Measurements from ENCODE around the gene DYSF. TPM values are rescaled to one million over a fixed set of nuclear protein-coding genes. Genes with fewer than 3 reads are reported as not detected.

DYSF gene
- total RNA-seq, 1 donor from 2014 or later: 23.2 TPM

DNA sequence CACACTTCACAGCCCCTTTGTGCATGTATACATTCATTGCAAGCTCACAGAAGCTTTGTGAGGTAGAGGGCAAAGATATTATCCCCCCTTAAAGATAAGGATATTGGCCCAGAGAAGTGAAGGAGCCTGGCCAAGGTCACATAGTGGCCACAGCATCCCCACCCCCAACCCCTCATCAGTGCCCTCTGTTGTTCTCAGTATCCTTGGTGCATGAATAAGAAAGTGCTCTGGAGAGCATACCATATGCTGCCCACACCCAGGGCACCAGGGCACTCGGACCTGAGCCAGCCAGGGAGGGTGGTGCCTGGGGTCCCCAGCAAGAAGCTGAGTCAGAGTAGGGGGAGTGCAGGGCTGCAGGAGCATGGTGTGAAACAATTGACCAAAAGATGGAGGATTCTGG lies 3.3 kb downstream of the DYSF start:
- no peak for DNase-seq

DNA sequence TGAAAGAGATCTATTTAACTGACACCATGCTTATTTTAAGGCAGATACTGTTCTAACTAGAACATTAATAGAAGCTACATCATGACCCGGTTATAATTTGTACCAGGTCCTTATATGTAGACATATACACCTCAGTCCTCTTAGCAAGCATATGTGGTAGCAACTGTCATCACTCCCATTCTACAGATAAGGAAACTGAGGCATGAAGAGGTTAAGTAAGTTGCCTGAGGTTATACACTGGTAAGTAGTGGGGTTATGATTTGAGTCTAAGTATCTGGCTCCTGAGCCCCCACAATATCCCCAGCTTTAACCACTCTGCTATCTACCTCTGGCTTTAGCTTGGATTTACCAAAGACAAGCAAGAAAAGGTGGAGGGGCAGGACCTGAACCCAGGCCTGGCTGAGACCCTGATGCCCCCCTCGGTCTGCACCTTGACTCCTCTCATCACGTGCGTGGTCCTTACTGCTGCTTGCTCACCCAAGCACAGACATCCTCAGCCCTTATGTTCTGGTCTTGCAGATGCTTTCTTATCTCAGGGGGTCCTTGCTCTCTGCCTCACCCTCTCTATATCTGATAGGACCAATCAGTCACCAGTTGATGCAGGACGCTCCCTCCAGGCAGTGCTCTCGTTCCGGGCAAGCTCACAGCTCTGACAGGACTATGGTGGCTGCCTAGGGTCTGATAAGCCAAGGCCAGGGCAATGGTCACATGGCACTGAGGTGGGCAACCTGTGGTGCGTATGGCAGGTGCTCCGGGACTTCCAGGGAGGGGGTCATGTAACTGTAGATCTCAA lies 4.0 kb downstream of the DYSF start:
- no peak for DNase-seq

DNA sequence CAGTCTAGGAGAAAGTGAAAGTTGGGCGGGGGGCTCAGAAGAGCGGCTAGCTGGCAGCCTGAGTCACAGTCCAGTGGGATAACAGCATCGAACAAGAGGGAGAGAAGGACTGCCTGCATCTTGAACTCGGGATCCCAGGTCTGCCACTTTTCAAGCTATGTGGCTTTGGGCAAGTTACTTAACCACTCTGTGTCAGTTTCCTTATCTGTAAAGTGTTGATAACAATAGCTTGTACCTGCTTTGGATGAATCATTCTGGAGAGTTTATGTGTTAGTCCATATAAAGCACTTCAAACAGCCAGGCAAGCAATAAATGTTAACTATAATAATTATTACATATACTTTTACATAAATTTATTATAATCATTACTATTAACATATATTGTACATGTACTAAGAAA lies 4.6 kb downstream of the DYSF start:
- DNase-seq: no peak

DNA sequence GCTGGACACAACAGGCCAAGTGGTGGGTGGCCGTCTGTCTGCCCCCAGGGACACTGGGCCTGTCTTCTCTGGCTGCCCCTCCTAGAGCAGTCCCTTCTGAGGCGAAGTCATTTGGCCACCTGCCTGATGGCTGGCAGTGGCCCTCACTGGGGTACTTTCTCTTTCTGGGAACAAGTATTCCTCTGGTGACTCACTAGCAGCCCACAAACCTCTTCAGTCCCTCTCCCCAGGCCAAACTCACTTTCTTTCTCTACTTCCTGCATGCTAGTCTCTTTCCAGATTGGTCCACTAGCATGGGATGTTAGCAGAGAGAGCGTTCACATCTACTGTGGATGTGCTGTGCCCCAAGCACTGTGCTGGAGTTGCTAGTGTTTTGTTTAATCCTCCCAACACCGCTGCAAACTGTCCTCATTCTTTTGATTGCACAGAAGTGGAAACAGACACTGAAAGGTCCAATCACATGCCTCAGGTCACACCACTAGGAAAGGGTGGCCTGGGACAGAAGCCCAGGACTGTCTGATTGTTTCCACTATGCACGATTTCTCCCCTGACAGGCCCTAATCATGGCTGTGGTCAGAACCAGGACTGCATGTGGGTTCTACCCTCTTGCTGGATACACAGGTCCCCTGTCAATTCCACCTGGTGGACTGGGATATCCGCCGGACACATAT lies 5.2 kb downstream of the DYSF start:
- DNase-seq: no peak

DNA sequence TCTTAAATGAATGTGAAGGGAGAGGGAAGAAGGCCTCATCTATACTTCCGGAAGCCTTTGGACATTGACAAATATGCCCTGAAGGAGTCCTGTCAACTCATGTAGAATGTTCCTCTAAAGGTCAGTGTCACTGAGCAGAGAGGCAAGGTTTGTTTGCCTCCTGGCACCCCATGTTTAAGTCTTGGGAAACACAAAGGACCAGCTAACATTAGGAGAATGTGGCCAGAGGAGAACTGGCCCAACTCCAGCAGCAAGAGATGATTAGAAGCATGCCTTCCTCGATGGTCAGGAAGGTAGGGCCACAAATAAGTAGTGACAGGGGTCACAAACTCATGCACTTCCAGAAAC lies 5.7 kb downstream of the DYSF start:
- DNase-seq: no peak

DNA sequence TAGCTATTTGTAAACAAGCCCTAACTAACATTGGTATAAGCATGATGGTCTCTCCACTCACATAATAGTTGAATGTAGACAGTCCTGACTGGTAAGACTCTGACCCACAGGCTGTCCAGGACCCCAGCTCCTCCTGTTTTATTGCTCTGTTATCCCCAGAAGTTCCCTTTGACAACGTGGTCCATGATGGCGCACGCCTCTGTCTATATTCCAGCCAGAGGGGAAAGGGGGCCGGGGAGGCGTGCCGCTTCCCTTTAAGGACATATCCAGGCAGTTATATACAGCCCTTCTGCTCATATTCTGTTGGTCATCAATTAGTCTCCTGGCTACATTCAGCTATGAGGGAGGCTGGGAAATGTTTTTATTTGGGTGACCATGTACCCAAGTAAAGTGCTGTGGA lies 6.7 kb downstream of the DYSF start:
- DNase-seq: no peak

DNA sequence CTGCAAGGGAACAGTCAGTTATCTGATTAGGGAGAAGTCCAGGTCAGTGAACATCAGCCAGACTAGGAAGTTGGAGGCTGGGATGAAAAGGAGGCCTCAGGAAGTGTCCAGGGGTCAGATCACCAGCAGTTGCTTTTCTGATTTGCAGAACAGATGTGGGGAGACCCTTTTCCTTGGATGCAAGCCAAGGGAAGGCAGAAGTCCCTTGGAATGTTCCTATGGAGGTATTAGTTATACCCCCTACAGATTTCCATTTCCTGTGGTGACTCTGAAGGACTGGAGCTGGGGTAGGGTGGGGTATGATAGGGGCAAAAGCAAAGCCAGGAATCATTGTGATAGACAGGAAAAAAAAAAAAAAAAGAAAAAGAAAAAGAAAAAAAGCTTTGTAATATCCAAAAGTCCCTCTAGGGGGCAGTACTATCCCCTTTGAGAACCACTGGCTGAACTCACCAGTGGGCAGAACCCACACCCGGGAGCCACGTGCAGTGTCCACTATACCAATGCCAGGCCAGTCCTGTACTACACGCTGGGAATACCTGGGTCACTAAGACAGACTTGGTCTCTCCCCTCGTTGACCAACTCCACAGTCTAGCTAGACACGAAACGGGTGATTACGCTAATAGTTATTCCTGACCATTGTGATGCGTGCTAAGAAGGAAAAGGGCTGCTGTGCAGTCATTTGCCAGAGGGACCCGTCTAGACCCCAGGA lies 7.4 kb downstream of the DYSF start:
- no peak for DNase-seq

DNA sequence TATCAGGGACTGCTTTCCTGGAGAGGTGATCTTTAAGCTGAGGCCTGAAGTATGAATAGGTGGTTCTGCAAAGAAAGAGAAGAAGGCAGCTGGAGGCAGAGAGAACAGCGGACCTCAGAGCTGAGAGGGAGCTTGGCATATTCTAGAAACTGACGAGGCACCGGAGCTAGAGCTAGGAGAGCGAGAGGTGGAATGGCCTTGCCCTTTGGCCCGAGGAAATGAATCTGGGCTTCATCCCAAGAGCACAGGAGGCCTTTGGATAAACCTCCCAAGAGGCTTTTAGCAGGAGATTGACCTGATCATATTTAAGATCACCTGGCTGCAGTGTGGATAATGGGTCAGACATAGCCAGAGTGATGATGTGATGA lies 7.9 kb downstream of the DYSF start:
- no peak for DNase-seq

DNA sequence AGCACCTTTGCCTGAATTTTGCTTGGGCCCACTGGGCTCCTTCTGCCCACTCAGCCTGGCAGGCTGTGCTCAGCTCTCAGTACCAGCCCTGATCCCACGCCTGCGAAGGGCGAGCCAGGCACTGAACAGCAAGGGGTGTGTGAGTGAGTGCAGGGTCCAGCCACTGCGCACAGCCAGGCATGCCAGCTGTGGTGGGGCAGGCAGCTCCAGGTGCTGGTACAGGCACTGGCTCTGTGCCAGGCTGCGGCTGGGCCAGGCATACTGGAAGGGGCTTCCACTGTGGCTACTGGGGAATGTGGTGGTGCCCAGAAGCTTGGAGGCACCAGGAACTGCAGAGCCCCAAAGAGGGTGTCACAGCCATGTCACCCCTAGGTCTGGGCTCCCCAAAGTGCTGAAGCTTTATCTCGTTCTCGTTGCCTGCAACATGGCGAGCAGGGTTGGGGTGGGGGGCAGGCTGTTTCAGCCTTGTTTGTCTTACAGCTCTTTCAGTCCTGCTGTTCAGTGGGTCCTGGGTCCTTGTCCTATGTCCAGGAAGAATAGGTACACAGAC lies 8.8 kb downstream of the DYSF start:
- DNase-seq: no peak

DNA sequence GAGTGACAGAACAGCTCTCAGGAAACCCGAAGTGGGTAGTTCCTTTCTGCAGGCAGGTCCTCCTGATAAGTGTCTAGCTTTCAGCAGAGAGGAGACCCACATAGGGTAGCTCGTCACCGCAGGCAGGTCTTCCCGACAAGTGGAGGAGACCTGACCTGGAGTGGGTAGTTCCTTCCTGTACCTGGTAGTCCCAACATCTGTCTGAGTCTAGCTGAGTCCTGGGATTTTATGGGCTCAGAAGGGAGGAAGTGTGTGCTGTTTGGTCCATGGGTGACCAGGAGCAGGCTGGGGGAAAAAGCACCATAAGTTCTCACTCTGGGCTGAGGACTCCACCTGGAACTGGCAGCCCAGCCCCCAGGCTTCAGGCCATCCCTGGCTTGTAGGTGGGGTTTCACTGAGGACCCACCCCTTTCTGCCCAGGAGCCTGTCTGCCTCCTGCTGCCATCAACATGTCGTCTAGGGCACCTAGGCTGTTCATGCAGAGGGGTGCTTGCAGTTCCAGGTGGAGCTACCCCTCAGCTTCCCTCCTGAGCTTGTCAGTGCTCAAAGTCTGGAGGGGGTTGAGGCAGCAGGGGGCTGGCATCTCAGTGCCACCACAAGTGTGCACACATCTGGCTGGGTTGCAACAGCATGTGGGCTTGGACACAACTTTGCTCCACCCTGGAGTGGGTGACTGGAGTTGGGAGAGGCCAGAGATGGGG lies 9.4 kb downstream of the DYSF start:
- DNase-seq: no peak

DNA sequence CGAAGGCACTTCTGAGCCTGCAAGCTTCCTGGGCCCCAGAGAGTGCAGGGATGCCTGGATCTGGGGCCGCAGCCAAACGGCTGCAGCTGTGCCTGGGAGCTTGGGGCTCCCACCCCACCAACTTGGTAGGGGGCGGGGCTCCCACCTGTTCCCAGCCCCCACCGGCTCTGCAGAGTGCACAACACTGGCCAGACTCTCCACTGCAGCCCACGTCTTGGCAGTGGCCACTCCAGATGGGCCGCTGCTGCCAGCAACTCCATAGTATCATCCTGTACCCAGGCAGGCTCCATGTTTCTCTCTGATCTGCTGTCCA lies 9.9 kb downstream of the DYSF start:
- DNase-seq: no peak

DNA sequence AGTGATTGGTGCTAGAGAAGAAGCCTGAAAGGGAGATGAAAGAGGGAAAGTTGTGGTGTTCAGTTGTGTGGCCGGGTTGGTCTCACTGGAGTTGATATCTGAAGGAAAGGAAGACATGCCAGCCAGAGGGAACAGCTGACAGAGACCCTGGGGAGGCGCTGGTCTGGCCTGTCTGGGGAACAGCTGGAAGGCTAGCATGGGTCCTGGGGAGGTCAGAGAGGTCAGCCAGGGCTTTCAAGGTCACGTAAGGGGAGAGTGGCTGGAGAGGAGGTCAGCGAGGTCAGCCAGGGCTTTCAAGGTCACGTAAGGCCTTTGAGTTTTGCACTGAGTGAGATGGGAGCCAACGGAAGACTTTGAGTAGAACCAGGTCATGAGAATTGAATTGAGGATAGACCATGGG lies 11.0 kb downstream of the DYSF start:
- no peak for DNase-seq

DNA sequence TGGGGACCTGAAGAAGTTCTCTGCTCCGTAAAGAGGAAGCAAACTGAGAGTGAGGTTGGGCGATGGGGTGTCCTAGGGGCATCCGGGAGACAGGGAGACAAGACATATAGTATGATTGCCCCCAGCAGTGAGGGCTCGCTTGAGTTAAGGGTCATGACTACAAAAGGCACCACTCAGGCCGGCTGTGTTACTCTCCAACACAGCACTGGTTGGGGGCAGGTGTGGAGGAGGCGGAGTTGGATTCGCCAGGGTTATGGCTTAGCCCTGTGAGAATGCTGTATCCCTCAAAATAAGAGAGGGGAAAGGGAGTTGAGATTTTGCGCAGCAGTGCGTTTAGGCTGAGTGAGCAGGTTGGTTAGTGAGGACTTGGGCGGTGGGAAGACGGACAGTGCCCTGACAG lies 12.0 kb downstream of the DYSF start:
- no peak for DNase-seq

DNA sequence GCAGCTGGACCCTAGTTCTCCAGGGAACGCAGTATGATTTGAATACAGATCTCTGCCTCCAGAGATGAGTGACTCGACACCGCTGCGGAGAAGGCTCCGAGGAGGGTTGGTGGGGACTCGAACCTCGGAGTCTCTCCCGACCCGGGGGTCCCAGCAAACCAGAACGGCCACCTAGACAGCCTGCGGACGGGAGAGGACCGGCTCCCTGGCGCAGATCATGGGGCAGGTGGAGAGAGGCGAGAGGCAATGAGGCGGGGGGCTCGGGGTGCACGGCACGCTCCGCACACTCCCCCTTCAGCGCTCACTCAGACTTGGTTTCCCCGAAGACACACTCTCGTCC lies 12.6 kb downstream of the DYSF start:
- DNase-seq: no peak

DNA sequence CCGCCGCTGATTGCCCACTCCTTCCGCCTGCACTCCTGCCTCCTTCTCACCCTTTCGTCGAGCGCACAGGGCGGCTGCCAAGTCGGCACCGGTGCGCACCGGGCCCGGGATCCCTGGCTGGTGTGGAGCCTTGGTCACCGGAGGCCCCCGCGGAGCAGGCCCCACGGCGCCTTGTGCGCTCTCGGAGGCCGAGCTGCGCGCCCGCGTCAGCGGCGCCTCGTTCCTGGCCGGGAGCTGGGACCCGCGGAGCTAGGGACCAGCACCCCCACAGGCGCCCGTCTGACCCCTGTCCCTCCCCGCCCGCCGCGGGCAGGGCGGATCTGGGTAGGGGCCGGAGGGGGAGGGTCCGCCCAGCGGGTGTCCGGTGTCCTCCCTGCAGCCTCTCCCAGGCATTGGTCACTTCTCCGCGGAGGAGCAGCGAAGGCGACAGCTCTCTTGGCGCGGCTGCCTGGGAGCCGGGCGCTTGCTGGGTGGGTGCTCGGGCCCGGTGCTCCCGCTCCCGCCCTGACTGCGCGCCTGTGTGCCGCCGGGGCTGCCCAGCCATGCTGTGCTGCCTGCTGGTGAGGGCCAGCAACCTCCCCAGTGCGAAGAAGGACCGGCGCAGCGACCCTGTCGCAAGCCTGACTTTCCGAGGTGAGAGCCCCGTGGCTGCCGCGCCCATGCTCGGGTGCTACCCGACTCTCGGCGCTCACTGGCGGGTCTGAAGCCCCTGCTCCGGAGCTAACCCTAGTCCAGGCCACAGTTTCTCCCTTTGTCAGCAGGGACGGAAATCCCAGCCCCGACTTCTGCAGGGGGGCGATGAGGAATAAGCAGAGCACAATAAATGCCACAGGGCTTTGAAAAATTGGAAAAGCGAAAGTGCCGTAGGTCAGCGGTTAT lies 13.2 kb downstream of the DYSF start:
- no peak for DNase-seq

DNA sequence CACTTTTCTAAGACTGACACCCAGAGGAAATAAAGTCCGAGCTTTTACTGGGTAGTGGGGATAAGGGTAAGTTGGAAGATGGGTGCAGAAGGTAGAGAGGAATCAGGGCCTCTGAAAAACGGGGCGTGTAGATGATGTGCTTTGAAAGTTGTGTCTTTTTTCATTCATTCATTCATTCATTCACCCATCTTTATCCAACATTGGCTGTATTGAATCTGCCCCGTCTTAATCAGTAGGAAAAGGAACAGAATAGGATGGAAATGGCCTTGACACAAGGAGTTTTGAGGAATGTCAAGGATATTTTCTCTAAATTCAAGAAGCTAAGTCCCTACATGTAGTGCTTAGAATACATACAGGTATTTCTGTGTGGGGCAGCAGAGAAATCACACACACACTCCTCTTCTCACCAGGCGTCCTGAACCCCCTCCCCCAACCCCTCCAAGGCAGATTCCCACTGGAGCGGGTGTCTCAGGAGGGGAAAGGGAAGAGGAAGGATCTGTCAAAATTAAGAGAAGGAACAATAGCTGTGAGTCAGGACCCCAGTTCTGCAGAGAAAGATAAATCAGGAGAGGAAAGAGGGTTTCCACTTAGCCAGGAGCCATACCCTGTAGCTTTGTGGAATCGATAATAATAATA lies 13.9 kb downstream of the DYSF start:
- no peak for DNase-seq

DNA sequence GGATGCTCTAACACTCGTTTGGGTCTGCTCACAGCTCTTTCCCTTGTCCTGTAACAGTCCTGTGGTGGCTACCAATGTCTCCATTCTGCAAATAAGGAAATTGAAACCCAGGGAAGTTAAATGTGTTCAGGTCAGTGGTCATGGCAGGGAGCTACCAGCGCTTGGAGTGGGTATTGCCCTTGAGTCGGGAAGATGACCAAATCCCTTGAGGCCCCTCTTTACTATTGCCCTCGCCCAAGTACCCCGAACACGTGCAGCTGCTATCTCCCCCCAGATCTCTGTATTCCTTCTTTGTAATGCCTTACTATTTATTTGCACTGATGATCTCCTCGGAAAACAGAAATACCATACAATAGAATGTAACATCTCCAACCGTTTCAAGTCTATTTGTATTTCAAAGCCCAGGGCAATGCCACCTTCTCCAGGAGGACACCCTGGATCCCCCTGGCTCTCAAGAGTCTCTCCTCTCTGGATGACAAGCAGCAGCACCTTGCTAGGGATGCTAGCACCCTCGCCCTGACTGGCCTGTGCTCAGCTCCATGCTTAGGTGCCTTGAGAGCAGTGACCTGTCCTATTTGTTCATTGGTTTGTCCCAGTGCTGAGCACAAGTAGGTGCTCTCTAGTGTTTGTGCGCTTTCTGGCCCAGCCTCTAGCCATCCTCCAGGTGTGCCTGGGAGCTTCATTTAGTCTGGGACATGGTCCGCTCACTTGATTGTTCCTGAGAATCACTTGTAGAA lies 15.1 kb downstream of the DYSF start:
- no peak for DNase-seq

DNA sequence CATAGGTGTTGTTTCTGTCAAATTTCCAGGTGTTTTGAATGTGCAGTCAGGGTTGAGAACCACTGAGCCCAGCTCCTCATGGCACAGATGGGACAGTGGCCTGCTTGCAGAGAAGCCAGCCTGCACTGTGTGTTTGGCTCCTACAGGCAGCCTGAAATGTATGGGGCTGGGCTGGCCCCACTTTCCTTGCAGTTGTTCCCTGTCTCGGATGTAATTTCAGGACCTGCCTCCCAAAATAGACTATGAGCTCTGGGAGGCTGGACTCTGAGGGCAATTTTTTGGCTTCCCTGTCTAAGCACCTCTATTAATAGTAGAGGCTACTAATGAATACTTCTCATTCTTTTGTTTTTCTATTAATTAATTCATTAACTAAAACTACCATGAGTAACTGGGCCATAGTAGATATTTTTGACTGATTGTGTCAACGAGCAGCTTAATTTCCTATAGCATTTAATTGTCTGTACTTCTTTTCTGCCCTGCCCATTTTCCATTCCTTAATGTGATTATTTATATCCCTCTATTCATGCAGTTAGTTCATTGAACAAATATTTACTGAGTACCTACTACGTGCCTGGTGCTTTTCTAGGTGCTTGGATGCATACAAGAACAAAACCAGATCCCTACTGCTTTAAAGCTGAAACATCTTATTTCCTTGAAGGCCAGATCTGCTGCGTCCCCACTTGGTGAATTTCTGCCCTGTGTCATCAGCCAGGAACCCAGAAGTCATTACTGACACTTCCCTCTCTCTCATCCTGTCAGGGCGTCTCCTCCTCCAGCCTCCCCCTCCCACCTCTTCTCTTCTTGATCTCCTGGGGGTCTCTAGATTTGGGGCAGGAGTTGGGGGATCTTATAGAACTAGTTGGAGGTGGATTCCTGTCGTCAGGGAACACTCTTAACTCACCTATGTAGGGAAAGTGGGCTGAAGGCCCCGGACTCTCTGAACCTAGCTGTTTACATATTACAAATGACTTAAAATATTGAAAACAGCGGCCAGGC lies 16.3 kb downstream of the DYSF start:
- no peak for DNase-seq

DNA sequence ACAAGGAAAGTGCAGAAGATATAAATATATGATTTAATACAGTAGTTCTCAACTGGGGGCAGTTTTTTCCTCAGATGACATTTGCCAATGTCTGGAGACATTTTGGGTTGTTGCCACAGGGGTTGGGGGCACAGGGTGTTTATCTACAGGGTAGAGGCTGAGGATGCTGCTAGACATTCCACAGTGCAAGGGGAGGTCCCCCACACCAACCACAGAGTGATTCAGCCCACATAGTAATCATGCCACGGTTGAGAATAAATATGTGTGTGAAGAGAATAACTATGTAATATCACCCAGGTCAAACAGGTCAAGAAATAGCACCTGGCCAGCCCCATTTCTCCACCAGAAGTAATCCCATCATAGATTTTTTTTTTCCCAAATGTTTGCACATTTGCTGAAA lies 17.9 kb downstream of the DYSF start:
- no peak for DNase-seq

DNA sequence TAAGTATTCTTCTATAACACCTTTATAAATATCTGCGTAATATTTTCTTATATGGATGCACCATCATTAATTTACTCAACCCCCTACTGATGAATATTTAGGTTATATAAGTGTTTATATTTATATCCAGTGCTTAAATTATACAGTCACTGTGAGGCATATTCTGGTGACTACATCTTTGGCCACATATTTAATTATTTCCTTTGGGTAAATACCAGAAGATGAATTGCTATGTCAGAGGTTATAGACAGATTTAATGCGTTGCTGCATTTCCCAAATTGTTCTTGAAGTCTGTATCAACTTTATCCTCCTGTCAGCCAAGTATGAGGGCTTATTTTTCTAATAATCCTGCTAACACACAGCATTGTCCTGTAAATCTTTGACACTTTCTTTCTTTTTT lies 18.7 kb downstream of the DYSF start:
- no peak for DNase-seq

All from skin of body (tissue), 2 donors.